Loucy (cell line): ENCODE results near the gene GRK2.

ENCODE experiments used
- H2AFZ ChIP-seq: fragments of 200-600 bp; sonication (generic); 2 replicates; pipeline ENCODE4 v1.6.0; 2016; ENCODE audit warnings: antibody characterized with exemption, mild to moderate bottlenecking, low read length, moderate library complexity
- H3F3A ChIP-seq: fragments of 200-600 bp; 2 replicates; pipeline ENCODE4 v1.6.0; 2016; ENCODE audit warnings: antibody characterized with exemption, low read depth, mild to moderate bottlenecking
- H3K27me3 ChIP-seq: fragments of 200-600 bp; sonication (generic); 2 replicates; pipeline ENCODE4 v1.6.1; 2014; ENCODE audit warnings: low read length, mild to moderate bottlenecking; ENCODE audit not compliant: insufficient read depth, poor library complexity, severe bottlenecking
- H3K36me3 ChIP-seq: fragments of 200-600 bp; sonication (generic); 2 replicates; pipeline ENCODE4 v1.6.1; 2016; ENCODE audit warnings: low read length; ENCODE audit not compliant: insufficient read depth
- H3K4me1 ChIP-seq: fragments of 200-600 bp; sonication (generic); 2 replicates; pipeline ENCODE4 v1.5.1; 2014; ENCODE audit warnings: low read length, mild to moderate bottlenecking; ENCODE audit not compliant: insufficient read depth, poor library complexity, severe bottlenecking
- H3K4me2 ChIP-seq: fragments of 200-600 bp; sonication (generic); 2 replicates; pipeline ENCODE4 v1.6.0; 2014; ENCODE audit warnings: antibody characterized with exemption, low read length, low read depth, mild to moderate bottlenecking; ENCODE audit not compliant: poor library complexity, severe bottlenecking
- H3K4me3 ChIP-seq: fragments of 200-600 bp; sonication (generic); 2 replicates; pipeline ENCODE4 v1.5.1; 2014; ENCODE audit warnings: low read length, mild to moderate bottlenecking, mixed read lengths; ENCODE audit not compliant: poor library complexity, severe bottlenecking
- H3K79me2 ChIP-seq: fragments of 200-600 bp; sonication (generic); 2 replicates; pipeline ENCODE4 v1.6.1; 2014; ENCODE audit warnings: low read length; ENCODE audit not compliant: insufficient read depth
- H3K9ac ChIP-seq: fragments of 200-600 bp; sonication (generic); 2 replicates; pipeline ENCODE4 v1.6.0; 2014; ENCODE audit warnings: mild to moderate bottlenecking, low read depth, low read length, moderate library complexity; ENCODE audit not compliant: poor library complexity, severe bottlenecking
- H3K9me2 ChIP-seq: fragments of 200-600 bp; sonication (generic); replicated peaks from 2 replicates; pipeline ENCODE4 v1.6.1; 2016; ENCODE audit warnings: low read depth, low read length, mixed read lengths
- H3K9me3 ChIP-seq: fragments of 200-600 bp; sonication (generic); 2 replicates; pipeline ENCODE4 v1.6.1; 2014; ENCODE audit warnings: mild to moderate bottlenecking, antibody characterized with exemption, low read length, low read depth; ENCODE audit not compliant: insufficient read depth
- H4K20me1 ChIP-seq: fragments of 200-600 bp; sonication (generic); 2 replicates; pipeline ENCODE4 v1.6.0; 2014; ENCODE audit warnings: antibody characterized with exemption, low read length, mild to moderate bottlenecking; ENCODE audit not compliant: insufficient read depth, poor library complexity, severe bottlenecking
- CTCF ChIP-seq: fragments of 200-600 bp; sonication (generic); conservative IDR thresholded peaks from 2 replicates; pipeline ENCODE4 v1.5.1; 2014; ENCODE audit warnings: mild to moderate bottlenecking, antibody characterized with exemption, low read length
- EZH2phosphoT487 ChIP-seq: fragments of 200-600 bp; IDR thresholded peaks from 2 replicates; pipeline ENCODE4 v1.6.1; 2018; ENCODE audit warnings: antibody characterized with exemption, mild to moderate bottlenecking, moderate library complexity, borderline replicate concordance

Gene GRK2

GRCh38 chr11:67303132-67303834 is 37.0 kb downstream of the GRK2 start, which contains the start of gene SSH3:
SSH3 (plus strand) TSS chr11:67303530; CDS start chr11:67303626, 96 bp downstream.
- peak within 1 kb of the TSS; percentile 69 for H3K4me3 ChIP-seq
- no peaks in the 10 kb centered on the region for H3K79me2 ChIP-seq
- H3K27me3 ChIP-seq = no peaks in the 10 kb centered on the region
- no peaks in the 10 kb centered on the region for H3K9me3 ChIP-seq
- no peaks in the 10 kb centered on the region for H3K4me1 ChIP-seq
- peak within 1 kb of the TSS; percentile 40 for H3K4me2 ChIP-seq
- no peaks in the 10 kb centered on the region for H3F3A ChIP-seq
- TF ChIP-seq EZH2phosphoT487 (no peak), CTCF (no peak)
- peaks cover 39% of the 10 kb centered on the region; the same call in 1 of the 2 replicates for H3K36me3 ChIP-seq
- no peak within 1 kb of the TSS for H2AFZ ChIP-seq
- H3K9ac ChIP-seq = peak within 1 kb of the TSS; percentile 54
- no peaks in the 10 kb centered on the region for H4K20me1 ChIP-seq
- no peaks in the 10 kb centered on the region for H3K9me2 ChIP-seq

GRCh38 chr11:67303835-67304411 is 37.6 kb downstream of the GRK2 start:
- Histone ChIP-seq H3K27me3 (no peaks in the 10 kb centered on the region), H3K9ac (peak overlapping the region; percentile 54), H3K9me3 (no peaks in the 10 kb centered on the region), H4K20me1 (no peaks in the 10 kb centered on the region), H3K36me3 (peaks cover 34% of the 10 kb centered on the region; the same call in 1 of the 2 replicates), H2AFZ (no peak overlapping the region), H3K9me2 (no peaks in the 10 kb centered on the region), H3K79me2 (no peaks in the 10 kb centered on the region), H3K4me2 (peak overlapping the region; percentile 40), H3F3A (no peaks in the 10 kb centered on the region), H3K4me1 (no peaks in the 10 kb centered on the region), H3K4me3 (peak overlapping the region; percentile 69)
- no peak for TF ChIP-seq EZH2phosphoT487
- TF ChIP-seq CTCF = no peak

- Histone ChIP-seq H3F3A (no peaks in the 10 kb centered on the region), H3K27me3 (no peaks in the 10 kb centered on the region), H3K9me2 (no peaks in the 10 kb centered on the region), H3K4me3 (no peak overlapping the region), H3K36me3 (peaks cover 28% of the 10 kb centered on the region; the same call in 1 of the 2 replicates), H4K20me1 (no peaks in the 10 kb centered on the region), H3K4me1 (no peaks in the 10 kb centered on the region), H3K4me2 (no peak overlapping the region), H3K9ac (no peak overlapping the region), H3K79me2 (no peaks in the 10 kb centered on the region), H3K9me3 (no peaks in the 10 kb centered on the region), H2AFZ (no peak overlapping the region)
- TF ChIP-seq EZH2phosphoT487 (no peak), CTCF (no peak)
These were observed 38.3 kb downstream of the GRK2 start for GRCh38 chr11:67304511-67305113.
